SK-N-SH (cell line): Measurements from ENCODE around the gene PHLPP1. TPM values are rescaled to one million over a fixed set of nuclear protein-coding genes. Genes with fewer than 3 reads are reported as not detected.

ENCODE experiments used
- CTCF ChIA-PET: fragments of 300-600, 350-600 bp; formaldehyde crosslinking; extraction: SDS; loops from one replicate; lab custom pipeline; 2021; lab: Yijun Ruan, JAX
- POLR2A ChIA-PET: fragments of 350-600 bp; sonication (Branson Sonifier 250); formaldehyde crosslinking; extraction: SDS; loops from one replicate; lab custom pipeline; 2020; ENCODE audit warnings: antibody characterized with exemption, inconsistent platforms; lab: Yijun Ruan, JAX
- DNase-seq: peaks from one replicate; pipeline ENCODE4 v3.0.0; 2012
- H2AFZ ChIP-seq: fragments of 200-600 bp; sonication (generic); 2 replicates; pipeline ENCODE4 v1.8.1; 2016; ENCODE audit warnings: antibody characterized with exemption, mild to moderate bottlenecking, low read depth
- H3F3A ChIP-seq: fragments of 200-600 bp; sonication (generic); replicated peaks from 2 replicates; pipeline ENCODE3; 2016; ENCODE audit warnings: antibody characterized with exemption, mild to moderate bottlenecking; ENCODE audit not compliant: insufficient read depth
- H3K27ac ChIP-seq, 2 experiments: fragments of 200-500 bp in 1 of 2; fragments of 200-600 bp in 1 of 2; sonication (Bioruptor generic) in 1 of 2; sonication (generic), shearing (Covaris generic) in 1 of 2; 2 replicates each; pipeline versions ENCODE4 v1.5.1 to v1.6.1; 2014 to 2016; ENCODE audit warnings: low read depth in 2 of 2, inconsistent platforms in 1 of 2, low read length in 1 of 2, mild to moderate bottlenecking in 1 of 2, mixed read lengths in 1 of 2
- H3K27me3 ChIP-seq: fragments of 200-600 bp; sonication (generic), shearing (Covaris generic); 2 replicates; pipeline ENCODE4 v1.6.1; 2016; ENCODE audit warnings: mixed run types; ENCODE audit not compliant: insufficient read depth
- H3K36me3 ChIP-seq, 2 experiments: fragments of 200-500 bp in 1 of 2; fragments of 200-600 bp in 1 of 2; sonication (Bioruptor generic) in 1 of 2; sonication (generic) in 1 of 2; replicated peaks in 1 of 2; 2 replicates each; pipeline versions ENCODE3 to v1.5.1; 2014 to 2016; ENCODE audit warnings: low read length in 1 of 2, mild to moderate bottlenecking in 1 of 2; ENCODE audit not compliant: insufficient read depth in 2 of 2, control insufficient read depth in 1 of 2
- H3K4me1 ChIP-seq, 2 experiments: fragments of 200-500 bp in 1 of 2; fragments of 200-600 bp in 1 of 2; sonication (Bioruptor generic) in 1 of 2; sonication (generic), shearing (Covaris generic) in 1 of 2; 2 replicates each; pipeline versions ENCODE4 v1.5.1 to v1.6.1; 2014 to 2016; ENCODE audit warnings: low read depth in 1 of 2, low read length in 1 of 2, mixed run types in 1 of 2; ENCODE audit not compliant: insufficient read depth in 2 of 2, control insufficient read depth in 1 of 2
- H3K4me2 ChIP-seq: fragments of 200-600 bp; sonication (generic), shearing (Covaris generic); 2 replicates; pipeline ENCODE4 v1.6.1; 2017; ENCODE audit warnings: mixed run types
- H3K4me3 ChIP-seq, 2 experiments: fragments of 200-500 bp in 1 of 2; fragments of 200-600 bp in 1 of 2; sonication (Bioruptor generic) in 1 of 2; sonication (generic), shearing (Covaris generic) in 1 of 2; 2 replicates each; pipeline versions ENCODE4 v1.5.1 to v1.8.1; 2014 to 2016; ENCODE audit warnings: low read depth in 2 of 2, inconsistent platforms in 1 of 2, low read length in 1 of 2, mild to moderate bottlenecking in 1 of 2, mixed read lengths in 1 of 2, moderate library complexity in 1 of 2
- H3K79me2 ChIP-seq: fragments of 200-600 bp; sonication (generic); 2 replicates; pipeline ENCODE4 v1.8.1; 2017; ENCODE audit warnings: mild to moderate bottlenecking; ENCODE audit not compliant: insufficient read depth
- H3K9ac ChIP-seq: fragments of 200-600 bp; sonication (generic); 2 replicates; pipeline ENCODE4 v1.6.1; 2017; ENCODE audit warnings: mixed run types
- H3K9me2 ChIP-seq: fragments of 200-600 bp; sonication (generic); 2 replicates; pipeline ENCODE4 v1.6.1; 2017; ENCODE audit warnings: mixed run types
- H3K9me3 ChIP-seq: fragments of 200-600 bp; sonication (generic); 2 replicates; pipeline ENCODE4 v1.6.1; 2017; ENCODE audit warnings: mixed run types, mild to moderate bottlenecking, moderate library complexity
- H4K20me1 ChIP-seq: fragments of 200-600 bp; sonication (generic); 2 replicates; pipeline ENCODE4 v1.6.1; 2017; ENCODE audit warnings: mild to moderate bottlenecking, mixed run types; ENCODE audit not compliant: insufficient read depth
- CTCF ChIP-seq: fragments of 200-600 bp; sonication (generic); IDR thresholded peaks from 2 replicates; pipeline ENCODE4 v1.6.1; 2017; ENCODE audit warnings: antibody characterized with exemption, mild to moderate bottlenecking, moderate library complexity
- ELF1 ChIP-seq: IDR thresholded peaks from 2 replicates; pipeline ENCODE4 v1.4.0; 2012
- EZH2phosphoT487 ChIP-seq: fragments of 200-600 bp; sonication (generic); IDR thresholded peaks from 2 replicates; pipeline ENCODE4 v1.6.1; 2017; ENCODE audit warnings: low read depth, mixed run types, mild to moderate bottlenecking, antibody characterized with exemption, moderate library complexity, borderline replicate concordance
- FOXJ3 ChIP-seq: sonication (generic); formaldehyde crosslinking; IDR thresholded peaks from 2 replicates; pipeline ENCODE4 v1.5.1; 2020; ENCODE audit warnings: mild to moderate bottlenecking, missing genetic modification reagents
- FOXM1 ChIP-seq: IDR thresholded peaks from 2 replicates; pipeline ENCODE4 v1.4.0; 2012; ENCODE audit warnings: low read depth, mild to moderate bottlenecking
- GATA2 ChIP-seq: sonication (generic); formaldehyde crosslinking; IDR thresholded peaks from 2 replicates; pipeline ENCODE4 v1.5.0; 2020; ENCODE audit warnings: mild to moderate bottlenecking, missing genetic modification reagents
- IRF3 ChIP-seq: fragments of 150-350 bp; IDR thresholded peaks from 2 replicates; pipeline ENCODE4 v1.6.1; 2016; ENCODE audit warnings: mild to moderate bottlenecking, low read depth, low read length
- JUND ChIP-seq: IDR thresholded peaks from 2 replicates; pipeline ENCODE4 v1.4.0; 2012
- MAX ChIP-seq: IDR thresholded peaks from 2 replicates; pipeline ENCODE4 v1.4.0; 2012; ENCODE audit warnings: low read depth
- MEF2A ChIP-seq: IDR thresholded peaks from 2 replicates; pipeline ENCODE4 v1.4.0; 2012; ENCODE audit warnings: low read depth, borderline replicate concordance
- NFIC ChIP-seq: IDR thresholded peaks from 2 replicates; pipeline ENCODE4 v1.4.0; 2012; ENCODE audit warnings: borderline replicate concordance
- RAD21 ChIP-seq: IDR thresholded peaks from 2 replicates; pipeline ENCODE4 v1.6.1; 2012; ENCODE audit warnings: mild to moderate bottlenecking, low read length
- RFX5 ChIP-seq: IDR thresholded peaks from 2 replicates; pipeline ENCODE4 v1.6.1; 2012; ENCODE audit warnings: mild to moderate bottlenecking, improper control_type of control experiment, low read length
- RXRA ChIP-seq: IDR thresholded peaks from 2 replicates; pipeline ENCODE4 v1.4.0; 2012; ENCODE audit warnings: low read depth, mild to moderate bottlenecking, borderline replicate concordance
- USF1 ChIP-seq: IDR thresholded peaks from 2 replicates; pipeline ENCODE4 v1.4.0; 2012; ENCODE audit warnings: low read depth, borderline replicate concordance
- USF2 ChIP-seq: fragments of 150-350 bp; IDR thresholded peaks from 2 replicates; pipeline ENCODE4 v1.6.1; 2017; ENCODE audit warnings: antibody characterized with exemption, low read length, low read depth, borderline replicate concordance
- WGBS: methylation state at CpG from one replicate; pipeline ENCODE4 v1.1.6; 2017; ENCODE audit warnings: low lambda C conversion rate; 5-methylcytosine and 5-hydroxymethylcytosine counted together
- polyA plus RNA-seq, 3 experiments: library from polyadenylated mRNA; depleted of rRNA; stranded (reverse); fragments of >200 nt; gene quantifications; 2 replicates each; pipeline ENCODE4 v1.2.3, GENCODE V29; 2012

The PHLPP1 gene
- polyA plus RNA-seq, 1 of the 3 experiments (the other 2 are of a cell fraction) = 4.6 TPM

GRCh38 chr18:62880034-62880433, 164.7 kb downstream of the PHLPP1 start:
- no peak for DNase-seq
- CTCF ChIA-PET = no interaction called here
- Histone ChIP-seq H2AFZ (no peak overlapping the region), H3K9me3 (no peaks in the 10 kb centered on the region), H3K27me3 (no peaks in the 10 kb centered on the region), H3K4me1 (peaks cover 2 to 25% of the 10 kb centered on the region in 2 experiments; a peak in 3 of 4 replicates), H3K36me3 (no peaks in the 10 kb centered on the region), H4K20me1 (no peaks in the 10 kb centered on the region), H3K9me2 (no peaks in the 10 kb centered on the region), H3K27ac (no peak overlapping the region), H3K4me2 (no peak overlapping the region), H3F3A (peaks cover 16% of the 10 kb centered on the region), H3K9ac (no peak overlapping the region), H3K4me3 (no peak overlapping the region), H3K79me2 (no peaks in the 10 kb centered on the region)
- POLR2A ChIA-PET = no interaction called here
- no peak for TF ChIP-seq FOXM1
- no peak for TF ChIP-seq USF1
- TF ChIP-seq RAD21 = no peak
- TF ChIP-seq USF2 = no peak
- WGBS = 96% methylated on average over 1 of the region's 1 CpG

- DNase-seq = no peak
- H3K9ac ChIP-seq = no peak overlapping the region
- H3F3A ChIP-seq = peaks cover 16% of the 10 kb centered on the region
- no peaks in the 10 kb centered on the region for H3K36me3 ChIP-seq
- H3K4me3 ChIP-seq = no peak overlapping the region
- H4K20me1 ChIP-seq = no peaks in the 10 kb centered on the region
- no peak for TF ChIP-seq ELF1
- TF ChIP-seq JUND = no peak
- no peak for TF ChIP-seq EZH2phosphoT487
- no peak for TF ChIP-seq NFIC
- no peak for TF ChIP-seq MEF2A
- no peak for TF ChIP-seq USF2
- TF ChIP-seq USF1 = no peak
- TF ChIP-seq FOXJ3 (CRISPR knock-in tag) = no peak
- TF ChIP-seq RFX5 = no peak
- no peak for TF ChIP-seq RXRA
- no peak for TF ChIP-seq MAX
- TF ChIP-seq FOXM1 = no peak
- no peak for TF ChIP-seq GATA2 (CRISPR knock-in tag)
- no peak for TF ChIP-seq CTCF
- no peak for TF ChIP-seq RAD21
- no peak for TF ChIP-seq IRF3
- H3K27ac ChIP-seq = no peak overlapping the region
- no peaks in the 10 kb centered on the region for H3K27me3 ChIP-seq
- no peak overlapping the region for H3K4me2 ChIP-seq
- H2AFZ ChIP-seq = no peak overlapping the region
- H3K4me1 ChIP-seq = peaks cover 2 to 25% of the 10 kb centered on the region in 2 experiments; a peak in 3 of 4 replicates
- ChIA-PET POLR2A (no interaction called here), CTCF (no interaction called here)
- no peaks in the 10 kb centered on the region for H3K79me2 ChIP-seq
- 96% methylated on average over 4 of the region's 4 CpGs for WGBS
- H3K9me2 ChIP-seq = no peaks in the 10 kb centered on the region
- H3K9me3 ChIP-seq = no peaks in the 10 kb centered on the region
Observed at GRCh38 chr18:62880673-62881364, 165.5 kb downstream of the PHLPP1 start.
